ENCODE measurements around the gene SZT2.

The SZT2 gene

GRCh38 chr1:43437031-43437973 is 47.6 kb downstream of the SZT2 start:
- DNase-seq (ENCODE audit: low read depth): no peak
- H3K4me3 ChIP-seq (ENCODE audit: low read depth, low read length): no peak overlapping the region

- DNase-seq (ENCODE audit: low read depth): no peak
Observed at GRCh38 chr1:43438006-43438405, 48.3 kb downstream of the SZT2 start.

GRCh38 chr1:43438576-43438952 is 48.9 kb downstream of the SZT2 start:
- H3K4me3 ChIP-seq (ENCODE audit: low read depth, low read length): no peak overlapping the region

More at GRCh38 chr1:43438006-43438405, 48.3 kb downstream of the SZT2 start:
- H3K4me3 ChIP-seq (ENCODE audit: low read depth, low read length): no peak overlapping the region

GRCh38 chr1:43438953-43439581 is 49.4 kb downstream of the SZT2 start:
- DNase-seq (ENCODE audit: low read depth): no peak
- H3K4me3 ChIP-seq (ENCODE audit: low read depth, low read length): no peak overlapping the region

More at GRCh38 chr1:43438576-43438952, 48.9 kb downstream of the SZT2 start:
- DNase-seq (ENCODE audit: low read depth): no peak

- no peak for DNase-seq (ENCODE audit: low read depth)
- no peak overlapping the region for H3K4me3 ChIP-seq (ENCODE audit: low read depth, low read length)
Observed at GRCh38 chr1:43439781-43440180, 50.1 kb downstream of the SZT2 start.

- no peak for DNase-seq (ENCODE audit: low read depth)
- no peak overlapping the region for H3K4me3 ChIP-seq (ENCODE audit: low read depth, low read length)
Observed at GRCh38 chr1:43440358-43440757, 50.7 kb downstream of the SZT2 start.

- no peak for DNase-seq (ENCODE audit: low read depth)
- no peak overlapping the region for H3K4me3 ChIP-seq (ENCODE audit: low read depth, low read length)
Observed at GRCh38 chr1:43441166-43441893, 51.6 kb downstream of the SZT2 start.

- DNase-seq (ENCODE audit: low read depth): no peak
- H3K4me3 ChIP-seq (ENCODE audit: low read depth, low read length): no peak overlapping the region
Observed at GRCh38 chr1:43441894-43442637, 52.4 kb downstream of the SZT2 start.

GRCh38 chr1:43442756-43443155 is 53.1 kb downstream of the SZT2 start:
- no peak overlapping the region for H3K4me3 ChIP-seq (ENCODE audit: low read depth, low read length)
- no peak for DNase-seq (ENCODE audit: low read depth)

GRCh38 chr1:43443197-43443946 is 53.7 kb downstream of the SZT2 start:
- no peak for DNase-seq (ENCODE audit: low read depth)
- no peak overlapping the region for H3K4me3 ChIP-seq (ENCODE audit: low read depth, low read length)

GRCh38 chr1:43444151-43444828 is 54.6 kb downstream of the SZT2 start:
- no peak for DNase-seq (ENCODE audit: low read depth)

GRCh38 chr1:43444836-43445235 is 55.1 kb downstream of the SZT2 start:
- no peak overlapping the region for H3K4me3 ChIP-seq (ENCODE audit: low read depth, low read length)

More at GRCh38 chr1:43444151-43444828, 54.6 kb downstream of the SZT2 start:
- no peak overlapping the region for H3K4me3 ChIP-seq (ENCODE audit: low read depth, low read length)

GRCh38 chr1:43445606-43446387 is 56.1 kb downstream of the SZT2 start:
- DNase-seq (ENCODE audit: low read depth): no peak
- H3K4me3 ChIP-seq (ENCODE audit: low read depth, low read length): no peak overlapping the region

More at GRCh38 chr1:43444836-43445235, 55.1 kb downstream of the SZT2 start:
- no peak for DNase-seq (ENCODE audit: low read depth)

GRCh38 chr1:43446388-43446740 is 56.7 kb downstream of the SZT2 start:
- no peak overlapping the region for H3K4me3 ChIP-seq (ENCODE audit: low read depth, low read length)
- no peak for DNase-seq (ENCODE audit: low read depth)

GRCh38 chr1:43446881-43447835 is 57.5 kb downstream of the SZT2 start:
- DNase-seq (ENCODE audit: low read depth): no peak
- no peak overlapping the region for H3K4me3 ChIP-seq (ENCODE audit: low read depth, low read length)

- no peak for DNase-seq (ENCODE audit: low read depth)
- H3K4me3 ChIP-seq (ENCODE audit: low read depth, low read length): no peak overlapping the region
Observed at GRCh38 chr1:43447891-43448708, 58.4 kb downstream of the SZT2 start.

Data from skeletal muscle cell (primary cell).